ENCODE measurements around the gene EIF2B5. TPM values are rescaled to one million over a fixed set of nuclear protein-coding genes. Genes with fewer than 3 reads are reported as not detected.
"Not testable (repeated sequence)": the region's sequence is repeated elsewhere in the genome, so short reads cannot be mapped to it uniquely, and the experiment has no call there.

Gene EIF2B5
- total RNA-seq, 1 donor from 2014 or later, result 21.8 TPM

DNA sequence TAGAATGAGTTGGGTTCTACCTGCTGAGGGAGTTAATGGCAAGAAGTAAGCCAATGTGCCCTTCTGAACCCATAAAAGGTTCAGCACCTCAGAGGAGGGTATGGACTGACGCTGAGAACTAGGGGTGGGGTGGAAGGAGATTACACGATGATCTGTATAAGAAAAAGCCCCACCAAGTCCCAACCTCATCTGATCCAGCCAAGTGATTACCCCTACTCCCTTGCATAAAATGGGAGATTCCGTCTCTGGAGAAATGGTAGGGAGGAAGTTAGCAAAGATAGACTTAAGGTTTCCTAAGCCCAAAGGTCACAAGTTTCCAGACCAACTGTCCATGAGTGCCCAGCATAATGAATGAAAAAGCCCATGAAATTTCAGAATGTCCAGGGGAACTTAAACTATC, 12.9 kb downstream of the EIF2B5 start:
- ATAC-seq, result no peak

- ATAC-seq, result no peak
Measured at GRCh38 chr3:184149123-184149522, 14.0 kb downstream of the EIF2B5 start.

DNA sequence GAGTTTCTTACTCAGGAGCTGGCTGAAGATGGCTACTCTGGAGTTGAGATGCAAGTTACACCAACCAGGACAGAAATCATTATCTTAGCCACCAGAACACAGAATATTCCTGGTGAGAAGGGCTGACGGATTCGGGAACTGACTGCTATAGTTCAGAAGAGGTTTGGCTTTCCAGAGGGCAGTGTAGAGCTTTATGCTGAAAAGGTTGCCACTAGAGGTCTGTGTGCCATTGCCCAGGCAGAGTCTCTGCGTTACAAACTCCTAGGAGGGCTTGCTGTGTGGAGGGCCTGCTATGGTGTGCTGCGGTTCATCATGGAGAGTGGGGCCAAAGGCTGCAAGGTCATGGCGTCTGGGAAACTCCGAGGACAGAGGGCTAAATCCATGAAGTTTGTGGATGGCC, 14.6 kb downstream of the EIF2B5 start:
- not testable (repeated sequence) for ATAC-seq

- ATAC-seq, result peak; percentile 78
Measured at GRCh38 chr3:184154885-184155643, 19.9 kb downstream of the EIF2B5 start, which contains the start of gene DVL3. Gene DVL3, plus strand, starts transcription at chr3:184155377. Its CDS starts 259 bp downstream, at chr3:184155636.

- ATAC-seq, result peak; percentile 41
Measured at GRCh38 chr3:184155644-184156521, 20.7 kb downstream of the EIF2B5 start.

GRCh38 chr3:184156522-184156955, 21.4 kb downstream of the EIF2B5 start:
- peak; percentile 8 for ATAC-seq

DNA sequence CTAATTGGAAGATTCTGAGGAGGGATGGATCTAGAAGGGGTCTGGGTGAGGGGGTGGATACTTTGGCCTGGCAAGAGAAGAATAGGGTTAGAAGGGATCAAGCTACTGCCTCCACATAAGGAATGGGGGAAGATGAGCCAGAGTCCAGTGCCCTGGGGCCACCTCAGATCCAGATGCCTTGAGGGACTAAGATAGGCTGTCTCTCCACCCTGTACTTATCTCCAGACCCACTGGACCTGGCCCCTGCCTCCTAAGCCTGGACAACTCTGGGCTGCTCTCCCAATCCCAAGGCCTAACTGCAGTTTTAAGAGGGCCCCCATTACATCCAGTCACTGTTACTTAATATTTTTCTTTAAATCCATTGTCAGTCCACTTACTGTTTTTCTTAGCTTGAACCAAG, 22.0 kb downstream of the EIF2B5 start:
- ATAC-seq, result no peak

- ATAC-seq, result no peak
Measured at GRCh38 chr3:184158404-184158803, 23.2 kb downstream of the EIF2B5 start.

DNA sequence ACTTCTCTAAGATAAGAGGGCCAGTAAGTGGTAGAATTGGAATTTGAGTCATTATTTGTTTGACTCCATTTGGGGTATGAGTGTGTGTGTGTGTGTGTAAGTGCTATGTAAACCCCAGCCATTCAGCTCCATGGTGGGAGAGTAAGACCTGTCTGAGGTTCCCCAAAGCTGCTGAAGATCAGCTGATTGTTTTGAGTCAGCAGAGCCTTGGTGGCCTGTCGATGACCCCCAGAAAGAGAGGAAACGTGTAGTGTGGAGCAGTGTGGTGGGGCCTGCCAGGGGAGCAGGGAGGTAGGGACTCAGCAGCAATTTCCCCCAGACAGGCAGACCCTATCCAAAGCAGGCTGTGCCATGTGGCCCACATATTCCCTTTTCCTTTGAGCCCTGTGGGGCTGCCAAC, 25.3 kb downstream of the EIF2B5 start:
- ATAC-seq, result no peak

DNA sequence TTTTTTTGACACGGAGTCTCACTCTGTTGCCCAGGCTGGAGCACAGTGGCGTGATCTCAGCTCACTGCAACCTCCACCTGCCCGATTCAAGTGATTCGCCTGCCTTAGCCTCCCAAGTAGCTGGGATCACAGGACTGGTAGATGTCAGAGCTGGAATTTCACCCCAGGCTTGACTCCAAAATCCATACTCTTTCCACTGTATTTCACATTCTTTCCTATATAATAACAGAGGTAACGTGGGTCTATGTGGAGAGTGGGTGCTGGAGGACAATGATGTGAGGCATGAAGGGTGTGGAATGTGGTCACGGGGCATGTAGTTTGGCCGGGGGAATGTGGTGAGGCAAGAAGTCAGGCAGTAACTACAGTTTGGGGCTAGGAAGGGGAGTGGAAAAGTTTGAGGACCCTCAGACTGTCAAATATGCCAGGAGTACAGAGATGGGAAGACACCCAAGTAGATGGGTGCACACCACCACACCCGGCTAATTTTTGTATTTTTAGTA, 27.5 kb downstream of the EIF2B5 start:
- not testable (repeated sequence) for ATAC-seq

- no peak for ATAC-seq
Measured at GRCh38 chr3:184164648-184165330, 29.6 kb downstream of the EIF2B5 start.

- no peak for ATAC-seq
Measured at GRCh38 chr3:184165543-184165942, 30.4 kb downstream of the EIF2B5 start.

DNA sequence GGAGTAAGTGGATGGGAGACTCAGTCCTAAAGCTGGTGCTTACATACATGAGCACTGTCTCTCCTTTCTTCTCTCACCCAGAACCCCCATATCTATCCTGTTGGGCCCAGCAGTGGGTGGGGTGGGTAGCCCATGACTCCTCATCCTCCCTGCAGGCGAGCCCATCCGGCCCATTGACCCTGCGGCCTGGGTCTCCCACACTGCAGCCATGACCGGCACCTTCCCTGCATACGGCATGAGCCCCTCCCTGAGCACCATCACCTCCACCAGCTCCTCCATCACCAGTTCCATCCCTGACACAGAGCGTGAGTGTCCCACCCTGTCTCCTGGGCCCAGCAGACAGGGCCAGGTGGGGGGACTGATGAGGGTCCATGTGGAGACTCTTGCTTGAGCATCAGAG, 31.5 kb downstream of the EIF2B5 start:
- ATAC-seq, result no peak

DNA sequence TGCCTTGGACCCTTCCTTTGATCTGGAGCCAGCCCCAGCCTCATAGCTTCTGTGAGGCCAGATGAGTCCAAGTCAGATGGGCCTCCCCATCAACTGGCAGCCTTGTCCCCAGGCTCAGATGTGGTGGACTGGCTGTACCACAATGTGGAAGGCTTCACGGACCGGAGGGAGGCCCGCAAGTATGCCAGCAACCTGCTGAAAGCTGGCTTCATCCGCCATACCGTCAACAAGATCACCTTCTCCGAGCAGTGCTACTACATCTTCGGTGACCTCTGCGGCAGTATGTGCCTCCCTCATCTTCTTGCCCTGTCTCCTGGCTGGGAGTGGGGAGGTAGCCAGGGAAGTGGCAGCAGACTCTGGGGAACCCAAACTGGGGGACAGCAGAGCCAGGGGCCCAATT, 32.6 kb downstream of the EIF2B5 start:
- ATAC-seq, result no peak

DNA sequence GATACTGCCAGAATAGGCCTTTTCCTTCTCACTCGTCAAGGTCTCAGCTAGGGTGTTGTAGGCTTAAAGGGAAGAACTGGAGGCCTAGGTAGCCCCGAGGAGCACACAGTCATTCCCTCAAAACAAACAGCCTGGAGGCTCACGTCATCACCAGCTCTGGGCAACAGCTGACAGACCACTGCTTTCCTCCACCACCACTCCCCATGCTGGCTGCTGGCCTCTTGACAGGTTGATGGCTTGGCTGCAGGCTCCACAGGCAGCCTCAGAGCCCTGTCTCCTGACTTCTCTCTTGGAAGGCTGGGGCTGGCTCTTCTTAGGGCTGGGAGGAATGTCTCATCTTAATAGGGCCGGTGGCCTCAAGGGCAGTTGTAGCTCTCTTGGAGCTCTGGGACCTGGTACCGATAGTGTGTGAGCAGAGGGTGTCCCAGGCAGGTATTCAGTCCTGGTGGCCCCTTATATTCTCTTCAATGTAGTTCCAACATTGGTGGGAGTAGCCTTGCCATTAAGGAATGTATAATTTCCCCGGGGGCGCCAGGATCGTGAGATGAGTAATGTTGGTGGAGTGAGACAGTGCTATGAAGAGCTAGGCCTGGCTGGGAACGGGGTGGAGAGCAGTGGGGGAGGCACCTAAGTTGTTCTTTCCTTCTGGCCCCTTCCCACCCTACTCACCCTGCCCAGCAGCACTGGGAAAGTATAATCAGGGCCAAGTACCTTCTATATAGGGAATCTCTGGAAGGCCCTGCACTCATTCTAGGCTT, 33.4 kb downstream of the EIF2B5 start:
- no peak for ATAC-seq

DNA sequence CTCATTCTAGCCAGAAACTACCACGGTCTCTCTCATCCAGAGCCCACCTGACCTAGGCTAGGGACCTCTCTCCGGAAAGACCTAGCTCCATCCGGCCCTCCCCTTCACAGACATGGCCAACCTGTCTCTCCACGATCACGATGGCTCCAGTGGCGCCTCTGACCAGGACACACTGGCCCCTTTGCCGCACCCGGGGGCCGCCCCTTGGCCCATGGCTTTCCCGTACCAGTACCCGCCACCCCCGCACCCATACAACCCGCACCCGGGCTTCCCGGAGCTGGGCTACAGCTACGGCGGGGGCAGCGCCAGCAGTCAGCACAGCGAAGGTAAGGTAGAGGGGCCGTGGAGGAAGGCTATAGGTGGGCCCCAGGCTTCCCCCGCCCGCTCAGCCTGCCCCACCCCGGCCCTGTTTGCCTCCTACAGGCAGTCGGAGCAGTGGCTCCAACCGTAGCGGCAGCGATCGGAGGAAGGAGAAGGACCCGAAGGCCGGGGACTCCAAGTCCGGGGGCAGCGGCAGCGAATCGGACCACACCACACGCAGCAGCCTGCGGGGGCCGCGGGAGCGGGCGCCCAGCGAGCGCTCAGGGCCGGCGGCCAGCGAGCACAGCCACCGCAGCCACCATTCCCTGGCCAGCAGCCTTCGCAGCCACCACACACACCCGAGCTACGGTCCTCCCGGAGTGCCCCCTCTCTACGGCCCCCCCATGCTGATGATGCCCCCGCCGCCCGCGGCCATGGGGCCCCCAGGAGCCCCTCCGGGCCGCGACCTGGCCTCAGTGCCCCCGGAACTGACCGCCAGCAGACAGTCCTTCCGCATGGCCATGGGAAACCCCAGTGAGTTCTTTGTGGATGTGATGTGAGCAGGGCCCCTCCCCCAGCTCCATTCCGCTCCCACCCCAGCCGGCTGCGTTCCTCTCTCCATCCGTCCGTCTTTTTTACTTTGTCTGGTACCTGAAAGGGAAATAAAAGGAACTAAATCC, 35.0 kb downstream of the EIF2B5 start:
- ATAC-seq, result no peak

DNA sequence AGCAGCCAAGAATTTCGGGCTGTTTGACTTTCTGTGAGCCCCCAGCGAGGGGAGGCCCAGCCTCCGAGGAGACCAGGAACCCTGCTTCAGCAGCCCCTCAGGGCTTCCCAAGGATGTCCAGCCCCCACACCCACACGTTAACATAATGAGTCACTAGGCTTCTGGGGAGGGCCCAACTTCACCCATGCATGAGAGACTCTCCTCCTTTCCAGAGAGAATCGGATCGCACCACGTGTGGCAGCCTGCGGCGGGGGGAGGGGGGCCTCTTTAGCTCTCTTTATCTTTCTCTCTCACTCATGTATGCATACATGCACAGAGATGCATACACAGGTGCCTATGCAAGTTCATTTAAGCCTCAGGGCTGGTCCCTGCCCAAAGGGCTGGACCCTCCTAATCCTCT, 36.4 kb downstream of the EIF2B5 start:
- peak; percentile 29 for ATAC-seq

DNA sequence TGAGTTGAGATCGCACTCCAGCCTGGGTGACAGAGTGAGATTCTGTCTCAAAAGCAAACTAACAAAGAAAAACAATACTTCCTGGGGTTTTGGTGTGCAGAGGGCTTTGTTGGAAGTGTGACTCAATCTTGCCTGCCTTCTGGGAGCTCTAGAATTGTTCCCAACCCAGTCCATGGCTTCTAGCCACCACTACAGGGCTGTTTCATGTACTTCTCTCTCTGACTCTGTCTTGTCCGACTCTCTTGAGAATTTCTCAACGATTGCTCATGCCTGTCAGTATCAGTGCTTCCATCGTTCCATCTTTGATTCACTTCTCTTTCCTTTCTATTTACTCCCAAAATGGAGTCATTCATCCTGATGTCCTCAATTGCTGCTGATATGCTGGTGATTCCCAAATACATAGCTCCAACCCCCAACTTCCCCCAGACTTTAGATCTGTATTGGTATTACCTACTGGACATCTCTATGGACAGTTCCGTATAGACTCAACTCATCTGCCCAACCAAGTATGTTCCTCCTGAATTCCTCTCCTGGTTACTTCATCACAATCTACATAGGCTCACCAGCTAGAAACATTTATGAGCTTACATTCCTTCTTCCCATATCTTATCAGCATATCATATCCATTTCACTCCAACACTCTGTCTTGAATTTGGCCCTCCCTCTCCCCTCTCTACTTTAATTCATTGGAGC, 37.7 kb downstream of the EIF2B5 start:
- peak; percentile 35 for ATAC-seq

DNA sequence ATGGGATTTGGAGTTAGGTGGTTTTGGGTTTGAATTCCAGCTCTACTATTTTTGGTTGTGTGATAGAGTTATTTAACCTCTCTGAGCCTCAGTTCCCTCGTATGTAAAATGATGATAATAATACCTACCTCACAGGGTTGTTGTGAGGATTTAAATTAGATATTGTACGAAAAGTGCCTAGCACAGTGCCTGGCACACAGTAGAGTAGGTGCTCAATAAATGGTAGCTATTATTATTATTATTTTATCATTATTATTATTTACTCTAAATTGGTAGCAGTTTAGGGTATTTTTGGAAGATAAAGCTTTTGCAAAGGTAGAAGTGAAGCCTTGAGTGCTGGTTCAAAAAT, 38.2 kb downstream of the EIF2B5 start:
- no peak for ATAC-seq

DNA sequence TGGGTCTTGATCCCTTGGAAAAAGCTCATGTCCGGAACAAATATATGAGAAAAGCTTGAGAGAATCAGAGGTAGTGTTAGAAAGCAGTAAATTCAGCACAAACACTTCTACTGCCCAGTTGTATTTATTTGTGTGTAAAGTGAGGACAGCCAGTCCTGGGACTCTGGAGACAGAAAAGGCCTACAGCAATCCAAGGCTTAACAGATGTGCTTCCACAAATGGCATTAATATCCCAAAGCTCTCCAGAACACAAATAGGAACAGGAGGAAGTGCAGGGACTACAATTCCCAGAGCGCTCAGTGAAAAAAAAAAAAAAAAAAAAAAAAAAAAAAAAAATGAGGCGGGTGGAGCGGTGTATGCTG, 39.1 kb downstream of the EIF2B5 start:
- no peak for ATAC-seq
